OCI-LY7 (cell line): ENCODE measurements around the gene FAM185A. TPM values are rescaled to one million over a fixed set of nuclear protein-coding genes. Genes with fewer than 3 reads are reported as not detected.

Experiments
- BruUV-seq: library from RNA; stranded (reverse); fragments of 400-500 nt; replicated peaks from 2 replicates; lab custom pipeline; 2021; lab: Mats Ljungman, UMichigan
- CTCF ChIA-PET: fragments of 300-600 bp; sonication (Branson Sonifier 250); formaldehyde crosslinking; loops from one replicate; lab custom pipeline; 2022; ENCODE audit warnings: antibody characterized with exemption; ENCODE audit not compliant: unreplicated experiment; lab: Charles Lee
- POLR2A ChIA-PET: fragments of 300-600 bp; sonication (Branson Sonifier 250); formaldehyde crosslinking; loops from one replicate; lab custom pipeline; 2022; ENCODE audit warnings: antibody characterized with exemption; lab: Charles Lee
- DNase-seq: peaks from one replicate; pipeline ENCODE4 v3.0.0-alpha.2; 2015; ENCODE audit warnings: low spot score
- H2AFZ ChIP-seq: fragments of 200-600 bp; sonication (generic), shearing (Covaris generic); 2 replicates; pipeline ENCODE4 v1.6.1; 2014; ENCODE audit warnings: mild to moderate bottlenecking, antibody characterized with exemption, low read length, moderate library complexity
- H3K27ac ChIP-seq: fragments of 200-600 bp; sonication (generic); 2 replicates; pipeline ENCODE4 v1.5.1; 2014; ENCODE audit warnings: mixed run types, low read depth, mild to moderate bottlenecking, moderate library complexity, low read length, inconsistent platforms; ENCODE audit not compliant: poor library complexity, severe bottlenecking
- H3K36me3 ChIP-seq: fragments of 200-600 bp; sonication (generic); 2 replicates; pipeline ENCODE4 v1.6.1; 2014; ENCODE audit warnings: mild to moderate bottlenecking, antibody characterized with exemption, low read length, moderate library complexity, mixed read lengths; ENCODE audit not compliant: insufficient read depth
- H3K4me1 ChIP-seq: fragments of 200-600 bp; sonication (generic); 2 replicates; pipeline ENCODE4 v1.5.1; 2014; ENCODE audit warnings: mild to moderate bottlenecking, low read length; ENCODE audit not compliant: insufficient read depth, poor library complexity, severe bottlenecking
- H3K4me2 ChIP-seq: fragments of 200-600 bp; sonication (generic); 2 replicates; pipeline ENCODE4 v1.6.1; 2014; ENCODE audit warnings: mild to moderate bottlenecking, low read length
- H3K4me3 ChIP-seq: fragments of 200-600 bp; sonication (generic); 2 replicates; pipeline ENCODE4 v1.5.1; 2014; ENCODE audit warnings: mild to moderate bottlenecking, low read depth, low read length; ENCODE audit not compliant: poor library complexity, severe bottlenecking
- H3K79me2 ChIP-seq: fragments of 200-600 bp; sonication (generic); 2 replicates; pipeline ENCODE4 v1.6.1; 2016; ENCODE audit warnings: low read depth, mild to moderate bottlenecking, low read length, moderate library complexity, mixed read lengths; ENCODE audit not compliant: insufficient read depth
- H3K9me2 ChIP-seq: fragments of 200-600 bp; sonication (generic); 2 replicates; pipeline ENCODE4 v1.6.1; 2016; ENCODE audit warnings: mild to moderate bottlenecking, low read length, mixed read lengths; ENCODE audit not compliant: insufficient read depth
- H3K9me3 ChIP-seq: fragments of 200-600 bp; sonication (generic); 2 replicates; pipeline ENCODE4 v1.6.1; 2014; ENCODE audit warnings: mild to moderate bottlenecking, mixed run types, low read length, mixed read lengths
- H4K20me1 ChIP-seq: fragments of 200-600 bp; sonication (generic); 2 replicates; pipeline ENCODE4 v1.6.1; 2014; ENCODE audit warnings: mild to moderate bottlenecking, antibody characterized with exemption, low read length, moderate library complexity, mixed read lengths; ENCODE audit not compliant: insufficient read depth
- CTCF ChIP-seq: fragments of 200-600 bp; sonication (generic); conservative IDR thresholded peaks from 2 replicates; pipeline ENCODE4 v1.5.1; 2014; ENCODE audit warnings: mild to moderate bottlenecking, antibody characterized with exemption, low read length, moderate library complexity, mixed read lengths
- EZH2phosphoT487 ChIP-seq: fragments of 200-600 bp; sonication (generic); IDR thresholded peaks from 2 replicates; pipeline ENCODE4 v1.6.1; 2018; ENCODE audit warnings: low read depth, borderline replicate concordance, mild to moderate bottlenecking, mixed run types, antibody characterized with exemption, low read length, moderate library complexity, mixed read lengths
- intact Hi-C: fragments of 100-400 bp; cut with micrococcal nuclease; formaldehyde crosslinking; loops from one replicate; pipeline ENCODE4 v1.10.0; 2022; ENCODE audit not compliant: unreplicated experiment
- total RNA-seq, 2 experiments: library from RNA; depleted of rRNA in 1 of 2; stranded (reverse); fragments of >200 nt in 1 of 2; shearing (Covaris generic) in 1 of 2; gene quantifications; 2 replicates each; pipeline ENCODE4 v1.2.3, GENCODE V29; 2014 to 2022

FAM185A gene
- total RNA-seq, 2 experiments from 2014 or later = 10.3 to 10.4 TPM

DNA sequence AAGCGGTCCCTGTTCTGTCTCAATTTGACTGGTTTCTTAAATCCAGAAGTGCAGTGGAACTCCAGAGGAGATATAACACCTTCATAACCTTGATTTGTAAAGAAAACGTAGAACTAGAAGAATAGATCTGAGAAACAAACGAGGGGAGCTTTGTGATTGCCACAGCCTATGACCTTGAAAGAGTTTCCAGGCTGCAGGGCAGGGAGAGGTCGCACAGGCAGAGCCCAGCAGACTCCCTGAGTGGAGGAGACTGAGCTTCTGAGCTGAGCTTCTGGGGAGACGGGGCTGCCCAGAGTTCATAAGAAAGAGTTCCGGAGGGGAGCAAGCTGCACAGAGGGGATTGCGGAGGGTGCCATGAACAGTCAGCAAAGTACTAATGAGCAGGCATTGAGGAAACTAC lies 57.8 kb downstream of the FAM185A start:
- Histone ChIP-seq H3K79me2 (no peaks in the 10 kb centered on the region), H2AFZ (no peak overlapping the region), H4K20me1 (no peaks in the 10 kb centered on the region), H3K36me3 (no peaks in the 10 kb centered on the region), H3K9me2 (no peaks in the 10 kb centered on the region), H3K4me2 (no peak overlapping the region), H3K27ac (no peak overlapping the region), H3K9me3 (no peaks in the 10 kb centered on the region), H3K4me3 (no peak overlapping the region), H3K4me1 (no peaks in the 10 kb centered on the region)
- TF ChIP-seq CTCF (no peak), EZH2phosphoT487 (no peak)
- intact Hi-C loops = no loop called here
- CTCF ChIA-PET = no interaction called here
- DNase-seq = no peak
- no TSS peak for BruUV-seq
- POLR2A ChIA-PET = no interaction called here

GRCh38 chr7:102810916-102811315 lies 62.1 kb downstream of the FAM185A start:
- Histone ChIP-seq H2AFZ (no peak overlapping the region), H3K9me3 (no peaks in the 10 kb centered on the region), H4K20me1 (no peaks in the 10 kb centered on the region), H3K9me2 (no peaks in the 10 kb centered on the region), H3K4me3 (no peak overlapping the region), H3K4me1 (no peaks in the 10 kb centered on the region), H3K79me2 (no peaks in the 10 kb centered on the region), H3K4me2 (no peak overlapping the region), H3K36me3 (no peaks in the 10 kb centered on the region), H3K27ac (no peak overlapping the region)
- POLR2A ChIA-PET = interaction anchor here (0.9 to 1.1 kb wide), 3 partner anchors 8 to 115 kb away, joined by 3 to 4 read pairs (median 3); no protein-coding TSS in a partner anchor
- TF ChIP-seq EZH2phosphoT487 = no peak
- TF ChIP-seq CTCF = no peak
- no peak for DNase-seq
- intact Hi-C loops = no loop called here
- BruUV-seq = no TSS peak
- CTCF ChIA-PET = no interaction called here

DNA sequence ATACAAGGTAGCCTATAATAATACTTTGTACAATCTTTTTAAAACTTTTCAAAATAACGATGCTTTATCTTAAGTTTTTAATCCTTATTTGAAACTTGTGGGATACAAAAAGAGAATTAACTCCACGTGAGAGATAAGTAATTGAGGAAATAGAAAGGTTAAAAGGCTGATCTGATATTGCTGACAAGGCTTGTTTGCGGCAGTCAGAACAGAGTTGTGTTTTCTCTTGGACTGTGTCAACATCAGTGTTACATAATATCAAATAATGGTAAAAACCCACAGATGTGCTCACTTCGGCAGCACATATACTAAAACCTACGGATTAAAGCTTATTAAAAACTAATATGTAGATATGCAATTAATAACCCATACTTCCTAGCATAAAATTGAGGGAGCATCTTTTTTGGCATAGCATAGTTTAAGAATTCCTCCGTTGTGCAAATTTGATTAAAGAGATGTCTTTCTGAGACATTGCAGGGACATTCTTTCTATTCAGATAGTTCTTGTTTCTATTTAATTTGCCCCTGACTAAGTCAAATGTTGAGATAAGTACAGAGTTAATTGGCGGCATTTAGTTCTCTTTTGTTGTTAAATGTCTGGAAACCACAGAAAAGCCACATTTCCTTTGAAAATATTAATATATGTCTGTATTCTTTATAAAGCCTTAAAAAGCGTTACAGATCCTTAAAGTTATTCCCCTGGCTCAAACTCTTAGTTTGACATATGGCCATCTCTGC lies 63.3 kb downstream of the FAM185A start:
- CTCF ChIA-PET = no interaction called here
- DNase-seq = no peak
- no peak overlapping the region for H2AFZ ChIP-seq
- POLR2A ChIA-PET = no interaction called here
- no peak overlapping the region for H3K27ac ChIP-seq
- intact Hi-C loops = no loop called here
- TF ChIP-seq EZH2phosphoT487 (no peak), CTCF (no peak)
- no peaks in the 10 kb centered on the region for H4K20me1 ChIP-seq
- H3K36me3 ChIP-seq = no peaks in the 10 kb centered on the region
- no TSS peak for BruUV-seq
- H3K9me2 ChIP-seq = no peaks in the 10 kb centered on the region
- H3K4me1 ChIP-seq = no peaks in the 10 kb centered on the region
- H3K4me3 ChIP-seq = no peak overlapping the region
- no peak overlapping the region for H3K4me2 ChIP-seq
- H3K79me2 ChIP-seq = no peaks in the 10 kb centered on the region
- H3K9me3 ChIP-seq = no peaks in the 10 kb centered on the region
